Liver (tissue), 9 donors: ENCODE measurements around the gene ARHGAP28. TPM values are rescaled to one million over a fixed set of nuclear protein-coding genes. Genes with fewer than 3 reads are reported as not detected.

Source experiments
- DNase-seq: peaks from one replicate; pipeline ENCODE4 v3.0.0-alpha.2; 2017; ENCODE audit warnings: low spot score
- H3K27ac ChIP-seq, 2 donors: one replicate each; pipeline ENCODE4 v1.7.0; 2013; ENCODE audit warnings: inconsistent platforms in 2 of 2, low read length in 2 of 2, control low read depth in 1 of 2, low read depth in 1 of 2, mild to moderate bottlenecking in 1 of 2
- H3K27me3 ChIP-seq, 4 donors: one replicate each; pipeline versions ENCODE4 v1.6.1 to v1.7.0; 2013; ENCODE audit warnings: low read length in 3 of 4, inconsistent platforms in 1 of 4, mild to moderate bottlenecking in 1 of 4, moderate library complexity in 1 of 4; ENCODE audit not compliant: control insufficient read depth in 4 of 4, insufficient read depth in 4 of 4
- H3K36me3 ChIP-seq, 4 donors: one replicate each; pipeline versions ENCODE4 v1.6.1 to v1.7.0; 2013; ENCODE audit warnings: low read length in 3 of 4, mild to moderate bottlenecking in 3 of 4, low read depth in 1 of 4, moderate library complexity in 1 of 4; ENCODE audit not compliant: control insufficient read depth in 4 of 4, insufficient read depth in 3 of 4
- H3K4me1 ChIP-seq, 4 donors: one replicate each; pipeline versions ENCODE4 v1.6.1 to v1.7.0; 2013; ENCODE audit warnings: low read length in 3 of 4, mild to moderate bottlenecking in 3 of 4, moderate library complexity in 1 of 4; ENCODE audit not compliant: control insufficient read depth in 4 of 4, insufficient read depth in 4 of 4
- H3K4me3 ChIP-seq, 3 donors: one replicate each; pipeline versions ENCODE4 v1.6.1 to v1.7.0; 2013; ENCODE audit warnings: low read length in 3 of 3, control low read depth in 1 of 3, low read depth in 1 of 3, mild to moderate bottlenecking in 1 of 3
- H3K9ac ChIP-seq, 2 donors: one replicate each; pipeline ENCODE4 v1.7.0; 2013; ENCODE audit warnings: low read length in 2 of 2, mild to moderate bottlenecking in 2 of 2, moderate library complexity in 2 of 2, control low read depth in 1 of 2, low read depth in 1 of 2
- H3K9me3 ChIP-seq, 4 donors: one replicate each; pipeline versions ENCODE4 v1.6.1 to v1.7.0; 2013; ENCODE audit warnings: low read length in 3 of 4; ENCODE audit not compliant: control insufficient read depth in 4 of 4
- ATF3 ChIP-seq: IDR thresholded peaks from 2 replicates; pipeline ENCODE4 v1.6.1; 2016; ENCODE audit warnings: antibody characterized with exemption
- EGR1 ChIP-seq, 2 donors: IDR thresholded peaks; 2 replicates each; pipeline ENCODE4 v1.6.1; 2016 to 2018; ENCODE audit warnings: antibody characterized with exemption in 2 of 2, low read depth in 2 of 2
- FOXA1 ChIP-seq: IDR thresholded peaks from 2 replicates; pipeline ENCODE4 v1.6.1; 2016; ENCODE audit warnings: antibody characterized with exemption
- FOXA2 ChIP-seq: IDR thresholded peaks from 2 replicates; pipeline ENCODE4 v1.6.1; 2016; ENCODE audit warnings: antibody characterized with exemption
- GABPA ChIP-seq, 2 donors: IDR thresholded peaks in 1 of 2; conservative IDR thresholded peaks in 1 of 2; 2 replicates each; pipeline ENCODE4 v1.6.1; 2016; ENCODE audit warnings: antibody characterized with exemption in 2 of 2, mild to moderate bottlenecking in 1 of 2, moderate library complexity in 1 of 2
- HNF4A ChIP-seq, 2 donors: conservative IDR thresholded peaks; 2 replicates each; pipeline ENCODE4 v1.6.1; 2016; ENCODE audit warnings: antibody characterized with exemption in 2 of 2, mild to moderate bottlenecking in 2 of 2
- HNF4G ChIP-seq: IDR thresholded peaks from 2 replicates; pipeline ENCODE4 v1.6.1; 2016; ENCODE audit warnings: antibody characterized with exemption
- JUND ChIP-seq, 2 donors: IDR thresholded peaks; 2 replicates each; pipeline ENCODE4 v1.6.1; 2016; ENCODE audit warnings: antibody characterized with exemption in 2 of 2
- NR2F2 ChIP-seq: IDR thresholded peaks from 2 replicates; pipeline ENCODE4 v1.6.1; 2016; ENCODE audit warnings: antibody characterized with exemption
- RAD21 ChIP-seq, 2 donors: IDR thresholded peaks; 2 replicates each; pipeline ENCODE4 v1.6.1; 2016; ENCODE audit warnings: antibody characterized with exemption in 2 of 2, mild to moderate bottlenecking in 2 of 2
- SP1 ChIP-seq: IDR thresholded peaks from 2 replicates; pipeline ENCODE4 v1.6.1; 2018; ENCODE audit warnings: antibody characterized with exemption, mild to moderate bottlenecking
- TAF1 ChIP-seq: conservative IDR thresholded peaks from 2 replicates; pipeline ENCODE4 v1.6.1; 2016; ENCODE audit warnings: antibody characterized with exemption, mild to moderate bottlenecking
- YY1 ChIP-seq: IDR thresholded peaks from 2 replicates; pipeline ENCODE4 v1.6.1; 2016; ENCODE audit warnings: antibody characterized with exemption, mild to moderate bottlenecking
- ZBTB33 ChIP-seq: IDR thresholded peaks from 2 replicates; pipeline ENCODE4 v1.6.1; 2016; ENCODE audit warnings: antibody characterized with exemption
- WGBS: extraction: QIAGEN DNeasy Blood & Tissue Kit; methylation state at CpG from one replicate; pipeline ENCODE4 v1.1.7; 2013; 5-methylcytosine and 5-hydroxymethylcytosine counted together
- polyA plus RNA-seq, 2 donors: library from polyadenylated mRNA; stranded (reverse) in 1 of 2; unstranded in 1 of 2; fragments of 200-250 nt in 1 of 2; fragments of >200 nt in 1 of 2; fragmentation: Nextera tagmentation in 1 of 2; extraction: Ambion mirVana in 1 of 2; gene quantifications; one replicate each; pipeline versions ENCODE4 v1.2.1 to v1.2.3, GENCODE V29; 2013 to 2015
- total RNA-seq, 2 donors: library from RNA; depleted of rRNA; stranded (reverse); fragments of >200 nt; gene quantifications; one replicate each; pipeline ENCODE4 v1.2.3, GENCODE V29; 2014
- TF ChIP-seq, protein P1 (sequence below): IDR thresholded peaks from 2 replicates; pipeline ENCODE4 v1.6.1; 2016; ENCODE audit warnings: antibody characterized with exemption, mild to moderate bottlenecking
- TF ChIP-seq, protein P2 (sequence below): fragments of 150-350 bp; IDR thresholded peaks from 2 replicates; pipeline ENCODE4 v1.5.1; 2017; ENCODE audit warnings: improper control_type of control experiment, low read depth, low read length; ENCODE audit not compliant: missing input control
- TF ChIP-seq, protein P3 (sequence below): IDR thresholded peaks from 2 replicates; pipeline ENCODE4 v1.6.1; 2016; ENCODE audit warnings: antibody characterized with exemption
- donor health status: healthy.
- donor health status: healthy.
- donor health status: healthy.
- donor health status: healthy.
- donor health status: healthy.

The ARHGAP28 gene
- total and polyA plus RNA-seq, 4 donors = 0.14 to 2.1 (median 0.69) TPM

GRCh38 chr18:6746386-6746960, 17.0 kb downstream of the ARHGAP28 start (continued):
- TF ChIP-seq EGR1 (IDR thresholded peaks at IDR 0.05; ENCODE audit: low read depth in 2 of 2) = no peak

- H3K4me3 ChIP-seq = no peak overlapping the region
- peaks cover 0 to 6% (median 2%) of the 10 kb centered on the region in 4 donors for H3K9me3 ChIP-seq
- 73% methylated on average over 2 of the region's 2 CpGs for WGBS
- H3K9ac ChIP-seq = no peak overlapping the region
- no peaks in the 10 kb centered on the region for H3K36me3 ChIP-seq
- H3K27ac ChIP-seq = no peak overlapping the region
- no peaks in the 10 kb centered on the region for H3K27me3 ChIP-seq
- TF ChIP-seq FOXA1 = no peak
- TF ChIP-seq SP1 = no peak
- TF ChIP-seq, protein P1, sequence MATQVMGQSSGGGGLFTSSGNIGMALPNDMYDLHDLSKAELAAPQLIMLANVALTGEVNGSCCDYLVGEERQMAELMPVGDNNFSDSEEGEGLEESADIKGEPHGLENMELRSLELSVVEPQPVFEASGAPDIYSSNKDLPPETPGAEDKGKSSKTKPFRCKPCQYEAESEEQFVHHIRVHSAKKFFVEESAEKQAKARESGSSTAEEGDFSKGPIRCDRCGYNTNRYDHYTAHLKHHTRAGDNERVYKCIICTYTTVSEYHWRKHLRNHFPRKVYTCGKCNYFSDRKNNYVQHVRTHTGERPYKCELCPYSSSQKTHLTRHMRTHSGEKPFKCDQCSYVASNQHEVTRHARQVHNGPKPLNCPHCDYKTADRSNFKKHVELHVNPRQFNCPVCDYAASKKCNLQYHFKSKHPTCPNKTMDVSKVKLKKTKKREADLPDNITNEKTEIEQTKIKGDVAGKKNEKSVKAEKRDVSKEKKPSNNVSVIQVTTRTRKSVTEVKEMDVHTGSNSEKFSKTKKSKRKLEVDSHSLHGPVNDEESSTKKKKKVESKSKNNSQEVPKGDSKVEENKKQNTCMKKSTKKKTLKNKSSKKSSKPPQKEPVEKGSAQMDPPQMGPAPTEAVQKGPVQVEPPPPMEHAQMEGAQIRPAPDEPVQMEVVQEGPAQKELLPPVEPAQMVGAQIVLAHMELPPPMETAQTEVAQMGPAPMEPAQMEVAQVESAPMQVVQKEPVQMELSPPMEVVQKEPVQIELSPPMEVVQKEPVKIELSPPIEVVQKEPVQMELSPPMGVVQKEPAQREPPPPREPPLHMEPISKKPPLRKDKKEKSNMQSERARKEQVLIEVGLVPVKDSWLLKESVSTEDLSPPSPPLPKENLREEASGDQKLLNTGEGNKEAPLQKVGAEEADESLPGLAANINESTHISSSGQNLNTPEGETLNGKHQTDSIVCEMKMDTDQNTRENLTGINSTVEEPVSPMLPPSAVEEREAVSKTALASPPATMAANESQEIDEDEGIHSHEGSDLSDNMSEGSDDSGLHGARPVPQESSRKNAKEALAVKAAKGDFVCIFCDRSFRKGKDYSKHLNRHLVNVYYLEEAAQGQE = no peak
- TF ChIP-seq, protein P2, sequence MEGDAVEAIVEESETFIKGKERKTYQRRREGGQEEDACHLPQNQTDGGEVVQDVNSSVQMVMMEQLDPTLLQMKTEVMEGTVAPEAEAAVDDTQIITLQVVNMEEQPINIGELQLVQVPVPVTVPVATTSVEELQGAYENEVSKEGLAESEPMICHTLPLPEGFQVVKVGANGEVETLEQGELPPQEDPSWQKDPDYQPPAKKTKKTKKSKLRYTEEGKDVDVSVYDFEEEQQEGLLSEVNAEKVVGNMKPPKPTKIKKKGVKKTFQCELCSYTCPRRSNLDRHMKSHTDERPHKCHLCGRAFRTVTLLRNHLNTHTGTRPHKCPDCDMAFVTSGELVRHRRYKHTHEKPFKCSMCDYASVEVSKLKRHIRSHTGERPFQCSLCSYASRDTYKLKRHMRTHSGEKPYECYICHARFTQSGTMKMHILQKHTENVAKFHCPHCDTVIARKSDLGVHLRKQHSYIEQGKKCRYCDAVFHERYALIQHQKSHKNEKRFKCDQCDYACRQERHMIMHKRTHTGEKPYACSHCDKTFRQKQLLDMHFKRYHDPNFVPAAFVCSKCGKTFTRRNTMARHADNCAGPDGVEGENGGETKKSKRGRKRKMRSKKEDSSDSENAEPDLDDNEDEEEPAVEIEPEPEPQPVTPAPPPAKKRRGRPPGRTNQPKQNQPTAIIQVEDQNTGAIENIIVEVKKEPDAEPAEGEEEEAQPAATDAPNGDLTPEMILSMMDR = no peak
- TF ChIP-seq HNF4G = no peak
- TF ChIP-seq YY1 = no peak
- TF ChIP-seq, protein P3, sequence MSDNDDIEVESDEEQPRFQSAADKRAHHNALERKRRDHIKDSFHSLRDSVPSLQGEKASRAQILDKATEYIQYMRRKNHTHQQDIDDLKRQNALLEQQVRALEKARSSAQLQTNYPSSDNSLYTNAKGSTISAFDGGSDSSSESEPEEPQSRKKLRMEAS = no peak
- TF ChIP-seq FOXA2 = no peak
- no peak for TF ChIP-seq JUND (IDR thresholded peaks at IDR 0.05)
- TF ChIP-seq GABPA (IDR thresholded peaks at IDR 0.05 in 1 of 2, conservative IDR thresholded peaks at IDR 0.05 in 1 of 2) = no peak
- no peak for TF ChIP-seq TAF1
- TF ChIP-seq RAD21 (IDR thresholded peaks at IDR 0.05) = no peak
- TF ChIP-seq NR2F2 = no peak
- TF ChIP-seq EGR1 (IDR thresholded peaks at IDR 0.05; ENCODE audit: low read depth in 2 of 2) = no peak
- no peak for TF ChIP-seq ATF3
- TF ChIP-seq HNF4A (conservative IDR thresholded peaks at IDR 0.05) = no peak
- DNase-seq = no peak
- H3K4me1 ChIP-seq = no peaks in the 10 kb centered on the region
Observed at GRCh38 chr18:6747646-6748045, 18.1 kb downstream of the ARHGAP28 start.

- Histone ChIP-seq H3K4me3 (no peak overlapping the region), H3K27me3 (no peaks in the 10 kb centered on the region), H3K27ac (no peak overlapping the region), H3K4me1 (no peaks in the 10 kb centered on the region), H3K36me3 (no peaks in the 10 kb centered on the region), H3K9me3 (peaks cover 0 to 6% (median 2%) of the 10 kb centered on the region in 4 donors), H3K9ac (no peak overlapping the region)
- 83% methylated on average over 2 of the region's 2 CpGs for WGBS
- DNase-seq = no peak
- TF ChIP-seq, protein P1 = no peak
- TF ChIP-seq ZBTB33 (no peak), TAF1 (no peak), HNF4A (conservative IDR thresholded peaks at IDR 0.05) (no peak), FOXA2 (no peak), RAD21 (IDR thresholded peaks at IDR 0.05) (no peak), ATF3 (no peak), EGR1 (IDR thresholded peaks at IDR 0.05; ENCODE audit: low read depth in 2 of 2) (no peak), YY1 (no peak)
Observed at GRCh38 chr18:6748241-6748640, 18.7 kb downstream of the ARHGAP28 start.
